Ramos (cell line): ENCODE measurements around the gene USH1G.
"Not testable (repeated sequence)": the region's sequence is repeated elsewhere in the genome, so short reads cannot be mapped to it uniquely, and the experiment has no call there.

Source experiments
- in situ Hi-C: fragments of 300-500 bp; cut with MboI; formaldehyde crosslinking; loops from one replicate; pipeline ENCODE4 v1.14.3; 2022; ENCODE audit warnings: low sequenced_read_pairs; ENCODE audit not compliant: unreplicated experiment

USH1G gene

DNA sequence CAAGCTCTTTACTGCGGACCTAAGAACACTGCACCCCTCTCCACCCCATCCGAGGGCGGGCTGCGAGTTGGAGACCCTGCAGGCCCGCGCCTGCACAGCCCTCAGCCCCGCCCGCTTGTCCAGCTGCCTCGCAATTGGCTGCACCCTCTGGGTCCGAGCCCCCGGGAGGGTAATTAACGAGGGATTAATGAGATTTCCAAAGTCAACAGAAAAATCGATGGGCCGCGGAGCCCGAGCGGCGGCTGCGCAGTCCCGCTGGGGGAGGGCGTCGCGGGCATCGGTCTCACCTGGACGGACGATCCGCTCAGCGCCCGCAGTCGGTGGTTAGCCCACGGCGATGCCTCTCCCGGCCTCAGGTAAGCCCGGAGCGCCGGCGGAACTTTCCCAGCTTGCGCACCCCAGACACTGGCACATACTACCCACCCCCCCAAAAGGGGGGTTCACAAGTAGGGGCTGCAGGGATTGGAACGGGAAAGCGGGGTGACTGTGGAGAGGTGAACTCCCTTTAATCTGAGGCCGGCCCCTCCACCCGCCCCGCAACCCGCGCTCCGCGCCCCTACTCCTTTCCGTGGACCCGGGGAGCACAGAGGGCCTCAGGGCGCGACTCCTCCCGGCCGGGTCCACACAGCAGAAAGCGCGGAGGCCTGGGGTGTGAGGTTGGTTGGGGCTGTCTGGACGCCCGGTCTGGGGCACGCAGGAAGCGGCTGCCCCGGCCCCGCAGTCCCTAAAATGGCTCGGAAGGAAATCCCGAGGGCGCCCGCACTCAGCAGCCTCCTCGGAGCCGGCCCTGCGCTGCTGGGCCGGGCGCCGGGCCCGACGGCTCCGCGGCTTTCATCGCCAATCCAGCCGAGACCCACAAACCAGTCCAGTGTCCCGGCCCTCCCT lies 12.8 kb upstream of the USH1G start, which contains the start of gene OTOP3:
TSS of gene OTOP3 (plus strand) at position 314 of the 885 bp plus-strand sequence. CDS start at position 338, 24 bp downstream.
- in situ Hi-C loops = no loop called here

- in situ Hi-C loops = no loop called here
These were observed 12.0 kb upstream of the USH1G start for GRCh38 chr17:74935048-74935447.

DNA sequence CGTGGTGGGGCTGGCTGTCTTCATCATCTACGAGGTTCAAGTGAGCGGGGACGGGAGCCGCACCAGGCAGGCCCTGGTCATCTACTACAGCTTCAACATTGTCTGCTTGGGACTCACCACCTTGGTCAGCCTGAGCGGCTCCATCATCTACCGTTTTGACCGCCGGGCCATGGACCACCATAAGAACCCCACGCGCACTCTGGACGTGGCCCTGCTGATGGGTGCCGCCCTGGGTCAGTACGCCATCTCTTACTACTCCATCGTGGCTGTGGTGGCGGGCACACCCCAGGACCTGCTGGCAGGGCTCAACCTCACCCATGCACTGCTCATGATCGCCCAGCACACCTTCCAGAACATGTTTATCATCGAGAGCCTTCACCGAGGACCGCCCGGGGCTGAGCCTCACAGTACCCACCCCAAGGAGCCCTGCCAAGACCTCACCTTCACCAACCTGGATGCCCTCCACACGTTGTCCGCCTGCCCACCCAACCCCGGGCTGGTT lies 7.5 kb upstream of the USH1G start:
- in situ Hi-C loops = no loop called here

DNA sequence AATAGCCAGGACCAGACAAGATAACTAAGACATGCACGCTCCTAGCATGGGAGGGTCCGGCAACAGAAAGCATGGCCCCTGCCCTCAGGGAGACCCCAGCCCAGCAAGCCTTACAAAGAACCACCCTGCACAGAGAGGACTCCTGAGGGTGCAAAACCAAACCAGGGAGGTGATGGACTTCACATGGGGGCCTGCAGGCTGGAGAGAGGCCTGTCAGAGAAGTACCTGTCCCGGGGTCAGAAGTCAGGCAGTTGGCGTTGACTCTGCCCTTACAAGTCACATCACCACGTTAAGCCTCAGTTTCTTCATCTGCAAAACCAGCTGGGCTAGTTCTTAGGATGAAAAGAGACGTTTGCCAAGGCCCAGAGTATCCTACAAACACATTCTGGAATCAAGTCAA lies 5.7 kb upstream of the USH1G start:
- in situ Hi-C loops = no loop called here

DNA sequence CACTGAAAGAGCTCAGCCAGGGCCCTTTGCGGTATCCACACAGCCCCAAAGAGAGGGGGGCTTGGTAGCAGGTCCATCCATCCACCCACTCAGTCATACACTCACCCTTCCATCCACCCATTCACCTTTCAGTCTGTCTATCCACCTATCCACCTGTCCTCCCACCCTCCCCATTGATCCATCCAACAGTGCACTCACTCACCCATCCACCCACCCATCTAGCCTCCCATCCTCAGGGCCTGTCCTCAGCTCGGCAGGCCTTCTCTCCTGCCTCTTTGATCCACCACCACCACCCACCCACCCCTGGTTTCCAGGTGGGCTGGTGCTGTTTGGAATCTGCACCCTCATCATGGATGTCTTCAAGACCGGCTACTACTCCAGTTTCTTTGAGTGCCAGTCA lies 2.2 kb upstream of the USH1G start:
- in situ Hi-C loops = no loop called here

GRCh38 chr17:74924250-74924948 lies 1.3 kb upstream of the USH1G start, which contains the start of gene OTOP2:
Gene OTOP2 (plus strand): TSS chr17:74924273. CDS start chr17:74924633, 360 bp downstream.
- in situ Hi-C loops = no loop called here

- in situ Hi-C loops = no loop called here
These were observed 639 bp upstream of the USH1G start for GRCh38 chr17:74923538-74924249.

DNA sequence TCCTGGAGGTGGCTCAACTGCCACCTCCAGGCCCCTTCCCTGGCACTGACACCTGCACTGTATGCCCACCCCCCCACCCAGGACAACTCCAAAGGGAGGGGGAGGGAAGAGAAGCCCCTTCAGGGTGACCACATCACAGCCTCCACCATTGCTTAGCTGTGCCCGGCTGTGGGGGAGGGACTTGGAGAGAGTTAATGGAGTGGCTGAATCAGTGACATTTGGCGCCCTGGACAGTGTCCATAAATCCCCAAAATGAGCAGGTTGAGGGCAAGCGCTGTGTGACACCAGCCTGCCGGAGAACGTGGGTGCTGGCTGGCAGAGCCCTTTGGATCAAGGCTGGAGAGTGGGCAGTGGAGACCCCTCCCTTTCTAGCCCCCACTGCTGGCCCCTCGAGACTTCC lies 883 bp downstream of the USH1G start:
- in situ Hi-C loops = no loop called here

DNA sequence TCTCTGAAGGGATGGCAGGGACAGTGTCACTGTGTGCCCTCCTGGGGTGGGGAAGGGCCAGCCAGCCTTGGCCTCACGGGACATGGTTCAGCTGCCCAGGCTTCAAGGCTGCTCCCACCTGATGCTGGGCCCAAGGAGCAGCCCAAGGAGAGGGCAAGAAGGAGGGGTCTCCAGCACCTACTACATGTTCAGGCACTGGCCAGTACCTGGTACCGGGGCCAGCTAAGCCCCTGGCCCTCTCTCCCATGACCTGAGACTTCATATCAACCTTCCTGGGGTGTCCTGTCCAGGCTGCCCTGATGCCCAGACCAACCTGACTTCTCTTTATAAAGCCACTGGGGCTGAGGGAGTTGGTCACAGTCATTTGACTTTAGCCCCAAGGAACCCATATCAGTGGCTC lies 1.3 kb downstream of the USH1G start:
- in situ Hi-C loops = no loop called here

- in situ Hi-C loops = no loop called here
These were observed 1.9 kb downstream of the USH1G start for GRCh38 chr17:74921026-74921681.

GRCh38 chr17:74920642-74921025 lies 2.4 kb downstream of the USH1G start:
- in situ Hi-C loops = no loop called here

GRCh38 chr17:74920306-74920620 lies 2.8 kb downstream of the USH1G start:
- in situ Hi-C loops = no loop called here

DNA sequence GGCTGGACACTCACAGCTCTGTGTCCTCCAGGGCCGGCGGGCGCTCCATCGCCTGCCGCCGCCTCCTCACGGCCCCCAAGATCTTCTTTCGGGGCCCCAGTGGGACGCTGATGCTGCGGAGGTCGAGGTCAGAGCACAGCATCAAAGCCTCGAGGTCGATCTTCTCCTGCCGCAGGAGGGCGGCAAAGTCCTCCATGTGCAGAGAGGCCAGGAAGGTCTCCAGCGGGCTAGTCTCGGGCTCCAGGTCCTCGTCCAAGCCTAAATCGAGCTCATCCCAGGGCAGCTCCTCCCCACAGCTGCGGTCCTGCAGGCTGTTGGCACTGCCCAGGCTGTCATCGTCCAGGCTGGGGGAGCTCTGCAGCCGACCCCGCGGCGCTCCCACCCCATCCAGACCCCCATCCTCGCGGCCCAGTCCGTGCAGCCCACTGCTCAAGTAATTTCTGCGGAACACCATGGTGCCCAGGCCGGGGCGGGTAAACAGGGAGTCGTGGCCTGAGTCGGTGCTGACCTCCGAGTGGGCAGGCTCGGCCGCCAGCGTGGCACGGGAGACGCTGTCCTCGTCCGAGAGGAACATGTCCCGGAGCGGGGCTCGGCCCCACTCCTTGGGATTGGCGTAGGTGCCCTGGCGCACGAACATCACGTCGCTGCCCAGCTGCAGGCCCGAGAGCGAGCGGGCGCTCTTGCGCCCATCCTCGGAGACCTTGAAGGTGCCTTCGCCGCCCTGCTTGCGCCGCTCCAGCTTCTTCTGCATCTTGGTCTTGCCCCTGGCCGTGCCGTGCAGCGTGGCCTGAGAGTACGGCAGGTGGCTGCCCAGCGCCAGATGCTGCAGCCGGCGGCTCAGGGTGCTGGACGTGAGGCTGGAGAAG lies 3.4 kb downstream of the USH1G start:
- in situ Hi-C loops = no loop called here

GRCh38 chr17:74918906-74919305 lies 4.1 kb downstream of the USH1G start:
- in situ Hi-C loops = no loop called here

DNA sequence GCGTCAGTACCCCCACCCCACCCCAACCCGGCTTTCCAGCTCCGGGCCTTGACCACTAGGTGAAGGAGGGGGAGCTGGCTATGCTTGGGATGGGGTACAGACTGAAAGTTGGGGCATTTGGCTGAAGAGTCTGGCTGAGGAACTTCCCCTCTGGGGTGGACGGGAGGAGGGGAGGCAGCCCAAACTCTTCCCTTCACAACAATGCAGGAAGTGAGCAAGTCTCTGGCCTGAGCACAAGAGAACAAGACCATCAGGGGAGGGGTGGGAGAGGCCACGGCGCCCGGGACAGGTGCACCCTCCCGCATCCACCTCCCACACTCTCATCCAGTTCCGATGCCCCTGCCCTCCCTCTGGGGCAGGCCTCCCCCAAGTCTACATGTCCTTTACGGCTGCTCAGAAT lies 5.6 kb downstream of the USH1G start:
- in situ Hi-C loops = no loop called here

- in situ Hi-C loops = no loop called here
These were observed 6.2 kb downstream of the USH1G start for GRCh38 chr17:74916851-74917199.

- in situ Hi-C loops = no loop called here
These were observed 6.8 kb downstream of the USH1G start for GRCh38 chr17:74916136-74916850.

DNA sequence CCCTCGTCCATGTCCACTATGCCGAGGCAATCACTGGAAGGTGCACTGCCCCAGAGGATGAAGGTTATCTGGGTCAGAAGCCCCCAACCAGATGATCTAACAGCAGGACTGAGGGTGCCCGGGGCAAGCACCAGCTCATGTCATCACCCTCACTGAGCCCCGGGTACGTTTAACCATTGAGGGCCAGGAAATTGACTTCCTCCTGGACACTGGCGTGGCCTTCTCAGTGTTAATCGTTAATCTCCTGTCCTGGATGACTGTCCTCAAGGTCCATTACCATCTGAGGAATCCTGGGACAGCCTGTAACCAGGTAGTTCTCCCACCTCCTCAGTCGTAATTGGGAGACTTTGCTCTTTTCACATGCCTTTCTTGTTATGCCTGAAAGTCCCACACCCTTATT lies 11.6 kb downstream of the USH1G start:
- in situ Hi-C loops = not testable (repeated sequence)

DNA sequence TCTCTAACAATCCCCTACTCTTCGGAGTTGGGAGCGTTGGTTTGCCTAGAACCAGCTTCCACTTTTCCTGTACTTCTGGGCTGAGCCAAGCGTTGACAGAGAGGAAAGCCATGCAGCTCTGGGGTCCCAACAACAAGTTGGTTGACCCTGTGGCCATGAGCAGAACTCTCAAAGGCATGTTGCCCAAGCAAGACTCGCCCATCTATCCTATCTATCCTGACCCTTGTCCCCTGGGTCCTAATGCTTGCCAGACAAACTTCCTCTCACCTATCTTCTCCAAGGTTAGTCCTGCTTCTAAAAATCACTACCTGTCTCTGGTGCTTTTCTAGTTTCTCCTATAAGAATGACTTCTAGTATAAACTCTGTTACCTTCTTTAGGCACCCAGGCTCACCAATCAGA lies 14.0 kb downstream of the USH1G start:
- in situ Hi-C loops = not testable (repeated sequence)
